ENCODE measurements around the gene LUC7L2. TPM values are rescaled to one million over a fixed set of nuclear protein-coding genes. Genes with fewer than 3 reads are reported as not detected.
A peak's percentile ranks its signal among the peaks of the same experiment; 100 is the strongest.
"Not testable (repeated sequence)": the region's sequence is repeated elsewhere in the genome, so short reads cannot be mapped to it uniquely, and the experiment has no call there.

LUC7L2 gene
- total RNA-seq, 1 experiment from 2014 or later: 64.2 TPM

DNA sequence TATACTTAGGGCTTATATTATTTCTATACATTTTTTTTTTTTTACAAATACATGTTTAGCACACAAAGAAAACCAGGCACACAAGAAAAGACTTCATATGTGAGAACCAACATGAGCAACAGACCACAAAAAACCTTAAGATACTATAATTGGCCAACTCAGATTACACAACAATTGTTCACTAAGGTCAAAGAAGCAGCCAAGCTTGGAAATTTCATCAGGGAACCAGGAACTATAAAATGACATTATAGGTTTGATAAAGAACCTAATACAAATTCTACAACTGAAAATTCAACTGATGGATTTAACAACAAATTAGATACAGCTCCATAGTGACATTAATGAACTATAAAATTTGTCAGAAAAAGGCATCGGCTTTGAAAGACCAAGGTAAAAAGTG is 4.4 kb upstream of the LUC7L2 start:
- DNase-seq (ENCODE audit: low read depth): no peak

DNA sequence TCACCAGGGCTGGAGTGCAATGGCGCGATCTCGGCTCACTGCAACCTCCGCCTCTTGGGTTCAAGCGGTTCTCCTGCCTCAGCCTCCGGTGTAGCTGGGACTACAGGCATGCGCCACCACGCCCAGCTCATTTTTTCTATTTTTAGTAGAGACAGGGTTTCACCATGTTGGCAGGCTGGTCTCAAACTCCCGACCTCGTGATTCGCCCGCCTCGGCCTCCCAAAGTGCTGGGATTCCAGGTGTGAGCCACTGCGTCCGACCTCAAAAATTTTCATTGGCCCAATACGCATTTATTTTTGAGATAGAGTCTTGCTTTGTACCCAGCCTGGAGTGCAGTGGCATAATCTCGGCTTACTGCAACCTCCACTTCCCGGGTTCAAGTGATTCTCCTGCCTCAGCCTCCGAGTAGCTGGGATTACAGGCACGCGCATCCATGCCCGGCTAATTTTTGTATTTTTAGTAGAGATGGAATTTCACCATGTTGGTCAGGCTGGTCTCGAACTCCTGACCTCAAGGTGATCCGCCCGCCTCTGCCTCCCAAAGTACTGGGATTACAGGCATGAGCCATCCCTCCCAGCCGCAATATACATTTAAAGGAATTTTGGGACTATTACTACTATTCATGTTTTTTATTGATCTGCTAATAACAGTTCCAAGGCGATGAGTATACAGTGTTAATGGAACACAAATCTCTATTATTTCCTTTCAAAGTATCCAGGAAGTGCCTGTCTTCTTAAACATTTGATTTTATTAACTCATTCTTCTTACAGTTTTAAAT is 1.8 kb upstream of the LUC7L2 start:
- DNase-seq (ENCODE audit: low read depth): not testable (repeated sequence)

DNA sequence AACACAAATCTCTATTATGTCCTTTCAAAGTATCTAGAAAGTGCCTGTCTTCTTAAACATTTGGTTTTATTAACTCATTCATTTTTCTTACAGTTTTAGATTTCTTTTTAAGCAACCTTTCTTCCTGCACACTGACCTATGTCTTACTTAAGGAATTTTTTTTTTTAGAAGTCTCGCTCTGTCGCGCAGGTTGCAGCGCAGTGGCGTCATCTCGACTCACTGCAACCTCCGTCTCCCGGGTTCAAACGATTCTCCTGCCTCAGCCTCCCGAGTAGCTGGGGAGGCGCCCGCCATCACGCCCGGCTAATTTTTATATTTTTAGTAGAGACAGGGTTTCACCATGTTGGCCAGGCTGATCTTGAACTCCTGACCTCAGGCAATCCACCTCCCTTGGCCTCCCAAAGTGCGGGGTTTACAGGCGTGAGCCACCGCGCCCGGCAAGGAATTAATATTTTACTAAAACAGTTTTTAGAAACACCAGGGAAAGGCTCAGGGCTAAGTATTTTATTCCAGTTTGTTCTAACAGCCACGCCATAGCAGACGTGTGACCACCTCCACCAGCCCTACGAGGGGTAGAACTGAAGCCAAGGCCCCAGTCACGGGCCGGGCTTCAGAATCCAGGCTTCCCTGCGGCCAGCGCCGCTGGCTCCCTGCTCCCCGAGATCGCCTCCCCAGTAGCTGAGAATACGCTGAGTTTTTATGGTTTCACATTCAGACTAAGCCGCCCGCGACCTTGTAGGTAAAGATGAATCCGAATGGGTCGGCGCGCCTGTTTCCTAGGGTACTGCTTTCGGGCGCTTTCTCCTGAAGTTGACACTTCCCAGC is 941 bp upstream of the LUC7L2 start:
- DNase-seq (ENCODE audit: low read depth): peak; percentile 16

DNA sequence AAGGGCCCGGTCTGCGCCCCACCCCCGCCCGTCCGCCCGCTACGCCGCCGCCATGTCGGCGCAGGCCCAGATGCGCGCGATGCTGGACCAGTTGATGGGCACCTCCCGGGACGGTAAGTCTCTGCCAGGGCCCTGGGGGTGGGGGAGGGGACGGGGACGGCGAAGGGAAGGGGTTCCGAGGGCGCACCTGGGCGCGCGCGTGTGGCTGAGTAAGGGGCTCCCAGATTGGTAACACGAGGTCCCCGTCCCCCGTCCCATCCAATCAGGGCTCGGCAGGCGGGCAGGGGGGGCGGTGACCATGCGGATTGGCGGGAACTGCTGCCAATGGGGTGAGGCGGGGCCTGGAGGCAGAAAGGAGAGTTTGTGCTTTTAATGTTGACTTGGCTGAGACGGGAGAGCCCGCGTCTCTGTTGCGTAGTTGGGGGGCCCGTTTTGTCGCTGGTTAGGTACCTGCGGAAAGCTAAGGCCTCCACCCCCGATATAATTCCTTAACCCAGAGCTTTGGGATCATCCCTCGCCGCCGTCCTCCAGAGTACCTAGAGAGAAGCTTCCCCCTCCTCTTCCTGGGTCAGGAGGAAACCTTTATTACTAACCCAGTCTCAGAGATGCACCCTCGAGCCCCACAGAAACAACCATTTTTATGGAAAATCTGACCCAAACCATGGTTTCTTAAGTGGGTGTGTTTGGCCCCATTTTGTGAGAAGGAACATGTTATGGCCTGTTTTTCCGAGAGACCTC is 685 bp downstream of the LUC7L2 start:
- peak; percentile 95 for DNase-seq (ENCODE audit: low read depth)

DNA sequence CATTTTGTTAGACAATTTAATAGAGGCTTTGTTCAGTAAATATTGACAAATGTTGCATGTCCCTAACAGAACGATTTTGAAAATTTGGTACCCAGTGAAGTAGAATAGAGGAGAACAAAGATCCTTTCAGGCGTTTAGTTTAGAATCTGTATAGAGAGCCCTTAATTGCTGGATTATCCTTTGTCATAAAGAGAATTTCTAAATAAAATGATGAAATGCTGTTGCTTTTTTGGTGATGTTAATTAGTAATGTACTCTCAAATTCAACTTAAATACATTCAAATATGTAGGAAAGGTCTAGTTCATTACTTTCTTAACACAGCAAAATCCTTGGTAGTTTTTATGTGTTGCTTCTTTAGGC is 1.2 kb downstream of the LUC7L2 start:
- no peak for DNase-seq (ENCODE audit: low read depth)

DNA sequence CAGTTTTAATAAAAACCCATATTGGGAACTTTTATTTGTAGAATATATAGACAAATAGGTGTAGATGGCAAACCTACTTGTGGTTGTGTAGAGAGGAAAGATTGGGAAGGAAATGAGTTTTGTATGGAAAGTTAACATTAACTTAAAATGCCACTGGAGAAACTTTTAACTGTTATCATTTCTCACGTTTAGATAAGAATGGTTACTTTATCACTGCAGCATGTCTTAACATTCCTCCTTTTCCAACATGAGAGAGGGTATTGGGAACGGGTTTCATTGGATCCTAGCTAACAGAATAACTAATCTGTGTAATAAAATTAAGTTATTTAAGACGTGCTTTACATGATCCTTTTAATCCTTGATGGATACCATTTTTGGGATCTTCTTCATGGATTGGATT is 1.8 kb downstream of the LUC7L2 start:
- no peak for DNase-seq (ENCODE audit: low read depth)

DNA sequence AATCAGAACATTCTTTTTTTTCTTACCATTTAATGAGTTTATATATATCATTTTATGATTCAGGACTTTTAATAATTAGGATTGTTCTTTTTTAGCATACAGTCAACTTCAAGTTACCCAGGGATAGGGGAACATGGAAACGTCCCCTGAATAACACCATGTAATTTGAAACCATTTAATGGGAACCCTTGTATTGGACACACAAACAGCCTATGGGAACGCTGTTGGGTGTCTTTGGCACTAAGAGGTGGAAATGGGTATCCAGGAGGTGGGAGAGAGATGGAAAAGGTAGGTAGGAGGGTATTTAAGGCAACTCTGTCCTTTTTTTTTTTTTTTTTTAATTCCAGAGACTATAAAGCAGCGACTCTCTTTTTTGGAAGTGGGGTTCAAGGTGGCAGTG is 2.6 kb downstream of the LUC7L2 start:
- DNase-seq (ENCODE audit: low read depth): no peak

DNA sequence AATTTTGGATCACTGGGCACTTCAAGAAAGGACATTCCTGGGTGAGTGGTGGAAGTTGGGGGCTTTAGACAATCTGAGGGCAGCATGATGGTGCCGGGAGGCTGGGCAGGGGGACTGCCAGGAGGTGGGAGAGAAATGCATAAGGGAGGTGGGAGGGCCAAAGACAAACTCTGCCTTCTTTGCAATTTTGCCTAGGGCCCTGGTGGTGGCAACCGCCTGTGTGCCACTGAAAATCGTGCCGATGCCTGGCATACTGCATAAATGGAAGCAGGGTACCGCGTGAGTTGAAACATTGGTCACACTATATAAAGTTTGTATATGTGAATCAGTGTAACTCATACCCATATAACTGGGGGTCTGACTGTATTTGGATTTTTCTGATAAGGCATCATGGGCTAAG is 3.3 kb downstream of the LUC7L2 start:
- DNase-seq (ENCODE audit: low read depth): no peak

DNA sequence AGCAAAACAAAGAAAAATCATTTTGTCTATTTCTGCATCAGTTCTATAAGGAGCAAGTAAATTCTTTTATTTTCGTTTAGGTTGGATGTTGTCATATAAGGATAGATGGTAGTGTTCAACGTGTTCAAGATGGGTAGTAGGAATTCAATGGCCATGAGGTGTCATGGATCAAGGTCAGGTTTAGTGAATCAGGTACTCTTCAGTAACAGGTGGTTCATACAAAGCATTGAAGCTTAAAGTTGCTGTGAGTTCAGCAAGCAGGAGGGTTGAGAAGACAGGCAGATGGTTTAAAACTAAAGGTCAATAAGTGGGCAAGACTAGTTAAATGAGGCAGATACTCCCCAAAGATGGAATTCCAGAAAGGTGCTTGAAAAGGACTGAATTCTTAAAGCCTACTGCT is 5.6 kb downstream of the LUC7L2 start:
- no peak for DNase-seq (ENCODE audit: low read depth)

DNA sequence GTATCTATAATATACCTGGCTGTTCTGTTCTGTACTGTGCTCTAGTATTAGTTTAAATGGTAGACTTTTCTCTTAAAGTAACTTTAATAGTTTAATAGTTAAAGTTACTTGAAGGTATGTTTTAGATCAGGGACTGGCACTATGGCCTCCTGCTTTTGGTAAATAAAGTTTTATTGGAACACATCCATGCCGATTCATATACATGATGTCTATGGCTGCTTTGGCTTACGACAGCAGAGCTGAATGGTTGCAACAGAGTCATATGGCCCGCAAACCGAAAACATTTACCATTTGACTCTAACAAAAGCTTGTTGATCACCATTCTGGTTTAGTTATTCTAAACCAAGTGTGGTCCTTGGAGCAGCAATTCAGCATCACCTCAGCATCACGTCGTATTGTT is 6.7 kb downstream of the LUC7L2 start:
- DNase-seq (ENCODE audit: low read depth): no peak

DNA sequence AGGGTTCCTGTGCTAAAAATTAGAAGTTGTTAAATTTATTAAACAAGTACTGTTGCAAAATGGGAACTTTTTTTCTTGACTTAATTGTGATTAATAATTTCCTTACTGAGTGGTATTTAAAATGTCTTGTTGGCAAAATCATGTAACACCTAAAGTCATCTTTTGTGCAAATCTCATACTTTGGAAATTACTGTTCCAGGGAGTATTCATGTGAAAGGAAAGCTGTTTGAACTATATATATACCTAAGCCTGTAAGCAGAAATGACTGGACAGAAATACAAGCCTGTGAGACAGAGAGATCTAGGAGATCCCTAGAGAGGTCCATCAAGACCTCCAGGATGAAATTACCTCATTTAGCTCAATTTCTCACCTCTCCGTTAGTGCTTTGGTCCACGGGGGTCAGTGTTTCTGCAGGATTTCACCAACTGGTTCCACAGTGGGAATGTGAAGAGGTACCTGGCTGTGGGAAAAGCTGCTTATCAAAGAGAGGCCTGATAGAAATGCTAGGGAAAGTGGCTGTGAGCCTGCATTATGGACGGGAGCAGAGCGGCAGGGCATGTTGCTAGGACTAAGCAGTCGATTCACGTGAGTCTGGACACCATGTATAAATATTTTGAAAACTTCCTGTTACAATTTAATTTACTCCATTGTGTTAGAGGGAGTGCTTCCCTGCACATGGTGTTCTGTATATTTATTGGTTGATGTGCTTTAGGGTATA is 7.9 kb downstream of the LUC7L2 start:
- DNase-seq (ENCODE audit: low read depth): no peak

DNA sequence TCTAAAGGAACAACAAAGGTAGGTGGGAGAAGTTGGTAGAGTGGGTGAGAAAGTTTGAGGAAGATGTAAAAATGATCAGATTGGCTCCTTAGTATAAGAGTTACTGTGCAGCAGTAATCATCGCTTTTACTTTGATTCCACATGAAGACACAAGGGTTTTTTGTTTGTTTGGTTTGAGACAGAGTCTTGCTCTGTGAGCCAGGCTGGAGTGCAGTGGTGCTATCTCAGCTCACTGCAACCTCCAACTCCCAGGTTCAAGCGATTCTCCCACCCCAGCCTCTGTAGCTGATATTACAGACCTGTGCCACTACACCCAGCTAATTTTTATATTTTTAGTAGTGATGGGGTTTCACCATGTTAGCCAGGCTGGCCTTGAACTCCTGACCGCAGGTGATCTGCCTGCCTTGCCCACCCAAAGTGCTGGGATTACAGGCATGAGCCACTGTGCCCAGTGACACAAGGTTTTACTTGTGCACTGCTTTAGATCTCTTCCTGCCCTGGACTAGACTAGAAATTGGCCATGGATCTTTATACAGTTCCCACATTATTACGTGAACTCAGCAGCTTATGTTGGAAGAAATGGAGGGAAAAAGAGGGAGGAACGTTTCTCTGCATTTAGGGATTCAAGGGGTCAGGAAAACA is 10.7 kb downstream of the LUC7L2 start:
- DNase-seq (ENCODE audit: low read depth): no peak

DNA sequence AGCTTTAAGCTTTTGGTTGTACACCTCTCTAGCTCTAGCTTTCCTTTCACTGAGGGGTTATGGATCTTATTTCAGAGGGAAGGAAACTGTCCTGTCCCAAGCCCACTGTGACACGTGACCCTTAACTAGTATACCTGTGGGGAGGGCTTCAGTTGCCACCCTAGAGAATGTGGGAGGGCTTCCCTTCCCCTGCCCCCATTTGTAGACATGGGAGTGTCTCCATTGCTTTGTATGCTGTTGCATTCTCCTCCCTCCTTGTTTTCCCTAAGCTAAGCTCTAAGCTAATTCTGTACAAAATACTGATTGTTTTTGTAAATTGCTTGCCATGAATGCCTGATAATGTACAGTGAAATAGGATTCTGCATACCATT is 11.2 kb downstream of the LUC7L2 start:
- DNase-seq (ENCODE audit: low read depth): no peak

DNA sequence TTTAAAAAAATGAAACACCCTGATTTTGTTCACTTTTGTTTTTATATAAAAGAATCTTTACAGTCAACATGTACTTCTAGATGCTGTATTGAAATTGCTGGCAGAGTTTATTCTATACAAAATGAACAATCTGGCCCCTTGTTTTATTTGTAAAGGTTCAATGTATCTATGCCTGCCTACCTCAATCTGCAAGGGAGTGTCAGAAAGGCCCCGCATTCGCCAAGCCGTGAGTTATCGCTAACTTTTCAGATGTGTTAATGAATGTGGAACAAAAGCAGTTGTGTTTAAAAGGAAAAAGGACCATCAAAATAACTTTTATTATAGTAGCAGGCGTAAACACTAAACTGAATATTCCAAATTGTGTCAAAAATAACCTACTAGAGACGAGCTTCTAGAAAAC is 14.6 kb downstream of the LUC7L2 start:
- no peak for DNase-seq (ENCODE audit: low read depth)

DNA sequence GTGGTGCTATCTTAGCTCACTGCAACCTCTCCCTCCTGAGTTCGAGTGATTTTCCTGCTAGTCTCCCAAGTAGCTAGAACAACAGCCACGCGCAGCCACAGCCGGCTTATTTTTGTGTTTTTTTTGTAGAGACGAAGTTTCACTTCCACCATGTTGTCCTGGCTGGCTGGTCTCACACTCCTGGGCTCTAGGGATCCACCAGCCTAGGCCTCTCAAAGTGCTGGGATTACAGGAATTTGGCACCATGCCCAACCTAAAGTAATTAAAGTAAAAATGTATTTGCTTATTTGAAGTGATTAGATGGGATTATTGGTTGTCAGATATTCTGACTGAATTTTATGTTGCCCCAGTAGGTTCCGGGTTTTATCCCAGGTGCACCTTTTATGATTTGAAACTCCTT is 22.7 kb downstream of the LUC7L2 start:
- no peak for DNase-seq (ENCODE audit: low read depth)

DNA sequence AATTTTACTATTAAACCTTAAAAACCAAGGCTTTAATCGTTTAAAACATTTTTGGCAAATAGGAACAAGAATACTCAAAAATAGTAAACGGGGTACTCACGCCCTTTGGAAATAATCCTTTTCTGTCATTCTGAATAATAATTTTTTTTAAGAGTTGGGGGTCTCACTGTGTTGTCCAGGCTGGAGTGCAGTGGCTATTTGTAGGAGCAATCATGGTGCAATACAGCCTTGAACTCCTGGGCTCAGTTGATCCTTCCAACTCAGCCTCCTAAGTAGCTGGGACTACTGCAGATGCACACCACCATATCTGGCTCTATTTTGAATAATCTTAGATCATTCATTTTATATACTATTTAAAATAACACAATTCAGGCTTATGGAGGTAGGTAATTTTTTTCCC is 24.9 kb downstream of the LUC7L2 start:
- no peak for DNase-seq (ENCODE audit: low read depth)

DNA sequence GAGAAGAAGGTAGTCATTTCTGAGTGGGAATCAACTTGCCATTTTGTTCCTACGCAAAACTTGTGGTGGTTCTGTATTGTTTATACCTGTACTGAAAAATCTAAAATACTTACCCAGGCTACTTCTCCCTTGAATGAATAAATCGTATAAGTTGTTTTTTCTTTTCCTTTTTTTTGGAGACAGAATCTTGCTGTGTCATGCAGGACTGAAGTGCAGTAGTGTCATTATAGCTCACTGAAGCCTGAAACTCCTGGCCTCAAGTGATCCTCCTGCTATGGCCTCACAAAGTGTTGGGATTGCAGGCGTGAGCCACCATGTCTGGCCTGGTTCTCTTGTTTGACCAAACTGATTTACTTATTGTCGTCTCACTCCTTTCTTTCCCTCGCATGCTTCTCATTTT is 27.9 kb downstream of the LUC7L2 start:
- no peak for DNase-seq (ENCODE audit: low read depth)

DNA sequence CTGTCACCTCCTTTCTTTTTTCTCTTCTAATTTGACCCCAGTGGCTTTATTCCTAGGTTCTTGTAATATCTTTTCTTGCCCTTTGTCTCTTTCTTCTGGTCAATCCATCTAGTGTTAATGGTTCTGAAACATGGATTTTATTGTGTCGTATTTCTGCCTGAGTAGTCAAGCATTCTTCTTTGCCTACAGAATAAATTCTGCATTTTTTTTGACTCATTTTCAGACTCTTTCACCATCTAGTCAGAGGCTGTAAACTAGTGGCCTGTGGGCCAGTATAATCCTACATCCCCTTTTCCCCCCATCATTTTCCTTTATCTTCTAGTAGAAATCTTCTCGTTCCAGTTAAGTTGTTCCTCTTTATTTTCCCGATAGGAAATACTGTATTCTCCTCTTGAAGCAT is 29.4 kb downstream of the LUC7L2 start:
- DNase-seq (ENCODE audit: low read depth): no peak

DNA sequence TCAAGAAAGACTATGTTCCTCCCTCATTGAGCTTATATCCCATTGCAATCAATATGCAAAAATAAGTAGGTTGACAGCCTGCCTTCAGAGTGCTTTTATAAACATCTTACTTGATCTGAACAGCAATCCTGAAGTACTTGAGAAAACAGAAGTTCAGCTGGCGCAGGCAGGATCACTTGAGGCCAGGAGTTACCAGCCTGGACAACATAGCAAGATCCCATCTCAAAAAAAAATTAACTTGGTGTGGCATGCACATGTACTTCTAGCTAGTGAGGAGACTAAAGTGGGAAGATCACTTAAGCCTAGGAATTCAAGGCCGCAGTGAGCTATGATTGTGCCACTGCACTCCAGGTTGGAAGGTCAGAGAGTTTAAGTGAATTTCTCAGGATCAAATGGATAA is 30.1 kb downstream of the LUC7L2 start:
- DNase-seq (ENCODE audit: low read depth): no peak

DNA sequence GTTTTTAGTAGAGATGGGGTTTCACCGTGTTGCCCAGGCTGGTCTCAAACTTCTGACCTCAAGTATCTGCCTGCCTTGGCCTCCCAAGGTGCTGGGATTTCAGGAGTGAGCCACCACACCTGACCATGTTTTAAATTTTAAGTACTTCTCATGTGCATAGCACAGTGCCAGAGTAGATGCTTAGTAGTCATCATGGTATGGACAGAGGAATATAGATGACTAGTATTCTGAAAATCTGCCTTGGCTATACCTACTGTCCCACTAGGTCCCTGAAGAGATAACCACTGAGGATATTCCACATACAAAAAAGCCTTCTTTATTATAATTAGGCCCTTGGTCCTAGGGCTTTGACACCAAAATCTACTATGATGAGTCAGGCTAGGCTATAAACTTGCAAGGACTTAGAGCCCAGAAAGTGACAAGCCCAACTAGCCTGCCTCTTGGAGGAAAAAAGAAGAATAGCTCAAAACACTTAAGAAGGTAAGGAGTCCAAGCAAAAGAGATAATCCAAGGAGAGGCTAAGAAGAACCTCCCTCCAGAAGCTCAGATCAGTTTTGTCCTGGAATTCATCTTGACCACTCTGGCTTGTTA is 34.0 kb downstream of the LUC7L2 start:
- peak; percentile 45 for DNase-seq (ENCODE audit: low read depth)

DNA sequence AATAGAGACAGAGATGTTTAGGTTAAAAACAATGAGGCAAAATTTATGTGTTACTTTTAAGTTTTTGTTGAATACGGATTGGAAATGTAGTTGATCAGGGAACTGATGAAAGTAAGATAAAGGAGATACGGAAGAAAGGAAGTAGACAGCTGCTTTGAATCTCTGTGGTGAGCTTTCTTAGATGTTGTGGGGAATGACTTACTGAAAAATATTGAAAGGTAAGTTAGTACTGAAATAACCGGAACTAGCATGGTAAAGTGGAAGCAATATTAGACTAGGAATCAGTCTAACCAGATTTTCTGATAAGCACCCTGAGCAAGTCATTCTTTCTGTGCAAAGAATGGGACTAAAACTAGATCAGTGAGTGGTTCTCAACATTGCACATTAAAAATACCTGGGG is 34.8 kb downstream of the LUC7L2 start:
- no peak for DNase-seq (ENCODE audit: low read depth)
